ENCODE results near the gene TPSB2. TPM values are rescaled to one million over a fixed set of nuclear protein-coding genes. Genes with fewer than 3 reads are reported as not detected.

The TPSB2 gene
- total RNA-seq, 4 donors from 2014 or later, result 32.8 to 163 (median 51.4) TPM

GRCh38 chr16:1216681-1217400, 13.1 kb downstream of the TPSB2 start:
- TF ChIP-seq CTCF (IDR thresholded peaks at IDR 0.05; ENCODE audit: low read depth), result no peak

DNA sequence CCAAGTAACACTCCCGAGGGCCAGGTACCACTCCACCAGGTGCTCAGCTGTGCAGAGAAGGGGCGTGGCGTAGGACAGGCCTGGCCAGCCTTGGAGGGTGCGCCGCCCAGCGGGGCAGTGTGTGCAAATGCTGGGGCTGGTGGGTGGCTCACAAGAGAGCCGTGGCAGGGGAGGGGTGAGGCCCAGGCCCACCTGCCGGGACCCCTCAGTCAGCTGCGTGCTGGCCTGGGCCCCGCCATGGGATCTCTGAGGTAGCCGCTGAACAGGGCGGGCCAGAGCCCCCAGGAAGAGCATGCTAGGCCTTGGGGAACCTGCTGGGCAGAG, 13.7 kb downstream of the TPSB2 start:
- TF ChIP-seq CTCF (IDR thresholded peaks at IDR 0.05; ENCODE audit: low read depth), result no peak

- TF ChIP-seq CTCF (IDR thresholded peaks at IDR 0.05; ENCODE audit: low read depth), result no peak
Observed at GRCh38 chr16:1215574-1216295, 14.2 kb downstream of the TPSB2 start.

GRCh38 chr16:1214719-1215118, 15.3 kb downstream of the TPSB2 start:
- TF ChIP-seq CTCF (IDR thresholded peaks at IDR 0.05; ENCODE audit: low read depth), result no peak

- TF ChIP-seq CTCF (IDR thresholded peaks at IDR 0.05; ENCODE audit: low read depth), result no peak
Observed at GRCh38 chr16:1213796-1214372, 16.1 kb downstream of the TPSB2 start.

DNA sequence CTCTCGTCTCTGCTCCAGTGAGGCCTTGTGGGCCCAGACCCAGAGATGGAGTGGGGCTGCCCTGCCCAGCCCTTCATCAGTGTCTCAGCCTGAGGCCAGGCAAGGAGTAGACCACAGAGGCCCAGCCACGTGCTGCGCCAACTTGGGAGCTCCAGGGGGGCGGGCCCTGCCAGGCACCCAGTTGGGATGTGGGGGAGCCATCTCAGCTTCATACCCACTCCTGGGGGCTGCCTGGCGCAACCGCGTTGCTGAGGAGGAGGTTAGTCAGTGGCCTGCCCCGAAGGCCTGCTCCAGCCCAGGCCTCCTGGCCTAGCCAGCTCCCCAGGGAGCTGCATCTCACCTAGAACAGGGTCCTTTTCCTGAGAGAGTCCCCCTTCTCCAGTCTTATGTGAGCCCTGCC, 16.8 kb downstream of the TPSB2 start:
- TF ChIP-seq CTCF (IDR thresholded peaks at IDR 0.05; ENCODE audit: low read depth), result no peak

- no peak for TF ChIP-seq CTCF (IDR thresholded peaks at IDR 0.05; ENCODE audit: low read depth)
Observed at GRCh38 chr16:1212616-1213194, 17.3 kb downstream of the TPSB2 start.
